T-helper 1 cell (primary cell): ENCODE data around the gene PTPRT.
"Not testable (repeated sequence)": the region's sequence is repeated elsewhere in the genome, so short reads cannot be mapped to it uniquely, and the experiment has no call there.

Experiments
- DNase-seq, 5 donors: peaks; one replicate each; pipeline ENCODE4 v3.0.0-alpha.2; 2012 to 2020

PTPRT gene

DNA sequence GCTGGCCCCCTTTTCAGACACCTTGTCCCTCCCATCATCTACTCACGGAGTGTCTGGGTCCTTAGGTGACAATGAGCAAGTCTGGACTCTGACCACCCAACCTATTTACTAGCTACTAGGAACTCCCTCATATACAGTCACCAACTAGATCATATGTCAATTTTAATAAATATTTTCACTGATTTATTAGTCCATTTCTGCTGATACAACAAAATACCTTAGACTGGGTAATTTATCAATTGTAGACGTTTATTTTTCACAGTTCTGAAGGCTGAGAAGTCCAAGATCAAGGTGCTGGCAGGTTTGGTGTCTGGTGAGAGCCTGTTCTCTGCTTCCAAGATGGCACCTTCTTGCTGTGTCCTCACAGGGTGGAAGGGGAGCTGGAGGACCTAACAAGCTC, 229.7 kb downstream of the PTPRT start:
- no peak for DNase-seq

DNA sequence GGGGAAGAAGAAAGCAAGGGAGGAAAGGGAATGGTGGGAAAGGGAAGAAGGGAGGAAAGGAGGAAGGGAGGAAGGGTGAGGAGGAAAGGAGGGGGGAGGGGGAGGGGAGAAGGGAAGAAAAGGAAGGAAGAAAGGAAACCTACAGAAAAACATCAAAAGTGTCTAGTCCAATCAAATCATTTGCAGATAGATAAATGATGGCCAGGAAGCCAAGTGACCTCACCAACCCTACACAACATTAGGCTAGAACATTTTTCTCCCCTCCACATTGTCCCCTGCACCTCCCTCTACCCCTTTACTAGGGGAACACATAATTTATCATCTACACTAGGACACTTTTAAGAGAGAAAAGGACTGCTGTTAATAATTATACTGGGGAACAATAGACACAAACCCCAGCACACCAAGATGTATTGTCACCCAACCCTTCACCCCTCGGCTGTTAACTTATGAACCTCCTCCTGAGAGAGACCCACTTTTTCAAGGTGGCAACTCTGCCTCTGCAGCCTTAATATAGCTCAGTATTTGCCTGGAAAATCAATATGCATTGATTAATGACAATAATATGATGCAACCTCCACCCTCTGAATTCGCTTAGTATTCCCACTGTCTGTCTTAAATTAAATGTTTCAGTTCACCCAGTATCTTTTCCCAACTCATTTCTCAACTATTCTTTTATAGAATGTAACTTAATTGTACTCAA, 231.2 kb downstream of the PTPRT start:
- DNase-seq, result no peak

DNA sequence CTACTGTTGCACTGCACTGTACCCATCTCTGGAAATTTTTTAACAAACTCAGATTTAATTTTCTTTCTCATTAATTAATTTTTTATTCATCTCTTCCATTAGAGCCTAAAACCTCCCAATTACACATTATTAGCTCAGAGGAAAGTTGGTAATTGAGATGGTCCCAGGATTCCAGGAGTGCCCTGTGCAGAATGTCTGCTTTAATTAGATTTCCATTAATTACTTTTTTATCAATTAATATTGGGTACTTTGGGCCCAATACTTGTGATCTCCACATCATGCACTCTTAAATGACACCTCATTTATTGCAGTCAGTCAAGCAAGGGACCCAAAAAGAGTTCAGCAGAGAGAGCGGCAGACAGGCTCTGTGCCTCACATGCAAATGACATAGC, 232.0 kb downstream of the PTPRT start:
- DNase-seq, result no peak

DNA sequence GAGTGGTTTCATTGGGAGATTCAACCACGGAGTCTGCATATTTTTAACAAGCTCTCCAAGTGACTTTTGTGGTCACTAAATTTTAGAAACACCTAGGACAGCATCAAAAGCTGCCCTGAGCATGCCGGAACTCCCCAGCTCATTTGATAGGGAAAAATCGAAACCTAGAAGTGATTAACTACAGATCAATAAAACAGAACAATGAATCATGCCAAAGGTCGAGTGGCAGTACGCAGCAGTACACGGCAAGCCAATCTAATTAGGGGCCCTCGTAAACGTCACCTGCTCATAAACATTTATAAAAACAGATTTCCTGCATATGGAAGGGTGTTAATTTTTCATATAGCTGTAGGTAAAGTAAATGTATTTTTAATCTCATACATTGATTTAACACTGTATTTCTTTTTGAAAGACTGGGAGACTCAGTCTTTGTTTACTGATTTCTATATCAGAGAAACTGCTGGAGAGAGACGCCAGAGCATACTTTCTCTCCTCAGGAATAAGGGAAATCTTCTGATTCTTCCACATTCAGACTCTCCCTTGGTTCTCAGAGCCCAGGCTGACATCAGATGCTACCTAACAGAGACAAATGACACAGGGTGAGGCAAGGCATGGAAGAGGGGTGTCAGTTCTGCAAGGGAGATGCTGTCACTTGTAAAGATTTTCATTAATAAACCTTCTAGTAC, 232.5 kb downstream of the PTPRT start:
- no peak for DNase-seq

DNA sequence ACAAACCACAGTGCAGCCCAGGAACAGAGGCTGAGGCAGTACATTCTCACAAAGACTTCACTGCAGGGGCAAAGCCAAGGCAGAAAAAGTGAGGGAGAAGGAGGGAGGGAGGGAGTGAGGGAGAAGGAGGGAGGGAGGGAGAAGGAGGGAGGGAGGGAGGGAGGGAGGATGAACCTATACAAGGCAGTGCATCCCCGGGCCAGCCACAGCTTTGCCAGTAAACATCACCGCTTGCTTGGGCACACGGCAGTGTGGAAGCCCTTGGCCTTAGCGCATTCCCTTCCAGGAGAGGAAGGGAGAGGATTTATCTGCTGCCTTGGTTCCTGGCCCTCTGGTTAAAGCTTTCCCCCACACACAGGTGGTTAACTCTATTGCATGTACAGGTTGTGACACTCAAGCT, 234.0 kb downstream of the PTPRT start:
- DNase-seq, result no peak

DNA sequence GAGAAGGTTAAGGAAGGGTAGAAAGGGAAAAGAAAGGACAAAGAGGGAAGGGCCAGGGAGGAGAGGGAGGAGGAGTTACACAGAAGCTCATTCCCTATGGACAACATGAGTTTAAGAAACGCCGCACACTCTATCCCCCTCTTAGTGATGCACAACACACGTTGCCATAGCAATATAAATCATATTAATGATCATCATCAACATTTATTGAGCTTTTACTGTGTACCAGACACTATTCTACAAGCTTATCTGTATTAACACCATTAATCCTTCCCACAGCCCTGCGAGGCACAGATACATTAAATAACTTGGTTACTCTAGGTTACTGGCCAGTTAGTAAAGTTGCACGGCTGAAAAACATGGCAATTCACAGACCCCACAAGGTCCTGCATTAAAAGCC, 234.8 kb downstream of the PTPRT start:
- no peak for DNase-seq

DNA sequence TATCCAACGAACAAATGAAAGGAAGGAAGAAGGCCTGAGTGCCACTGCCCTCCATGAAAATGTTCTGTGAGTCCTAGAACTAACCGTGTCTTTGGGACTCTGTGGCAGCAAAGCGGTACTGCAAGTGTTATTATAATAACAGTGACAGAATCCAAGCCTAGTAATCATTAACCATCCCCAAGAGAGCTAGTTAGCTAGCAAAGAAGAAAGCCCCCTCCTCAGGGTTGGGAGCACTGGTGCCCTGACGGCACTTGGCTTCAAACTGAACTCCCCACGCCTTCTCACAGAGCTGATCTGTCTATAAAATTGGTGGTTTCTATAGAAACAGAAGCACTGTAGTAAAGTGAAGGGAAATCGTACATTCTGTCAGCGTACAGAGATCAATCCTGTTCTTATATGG, 239.8 kb downstream of the PTPRT start:
- no peak for DNase-seq

DNA sequence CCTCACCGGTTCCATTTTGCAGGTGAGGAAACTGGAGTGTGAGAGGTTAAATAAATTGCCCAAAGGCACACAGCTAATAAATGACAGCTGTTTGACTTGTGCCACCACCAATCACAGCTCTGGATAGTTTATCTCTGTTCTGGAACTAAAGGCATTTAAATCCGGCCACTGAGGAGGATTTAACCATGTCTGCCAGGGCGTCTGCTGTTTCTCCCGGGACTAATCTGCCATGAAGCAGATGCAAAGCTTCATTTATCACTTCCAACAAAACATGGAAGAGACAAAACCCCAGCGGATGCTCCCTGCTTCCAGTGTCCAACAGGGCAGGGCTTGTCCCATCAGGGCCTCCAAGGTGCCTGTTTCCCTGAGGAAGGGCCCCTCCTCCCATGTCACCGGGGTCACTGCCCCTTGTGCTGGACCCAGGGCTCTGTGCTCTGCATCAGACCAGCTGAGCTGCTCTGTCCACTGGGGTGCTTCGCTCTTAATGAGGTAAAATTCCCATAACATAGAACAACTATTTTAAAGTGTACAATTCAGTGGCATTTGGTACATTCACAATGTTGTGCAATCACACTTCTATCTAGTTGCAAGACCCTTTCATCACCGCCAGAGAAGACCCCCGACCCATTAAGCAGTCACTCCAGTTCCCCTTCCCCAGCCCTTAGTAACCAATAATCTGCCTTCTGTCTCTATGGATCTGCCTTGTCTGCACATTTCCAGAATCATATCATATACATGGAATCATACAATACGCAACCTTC, 244.3 kb downstream of the PTPRT start:
- DNase-seq, result no peak

DNA sequence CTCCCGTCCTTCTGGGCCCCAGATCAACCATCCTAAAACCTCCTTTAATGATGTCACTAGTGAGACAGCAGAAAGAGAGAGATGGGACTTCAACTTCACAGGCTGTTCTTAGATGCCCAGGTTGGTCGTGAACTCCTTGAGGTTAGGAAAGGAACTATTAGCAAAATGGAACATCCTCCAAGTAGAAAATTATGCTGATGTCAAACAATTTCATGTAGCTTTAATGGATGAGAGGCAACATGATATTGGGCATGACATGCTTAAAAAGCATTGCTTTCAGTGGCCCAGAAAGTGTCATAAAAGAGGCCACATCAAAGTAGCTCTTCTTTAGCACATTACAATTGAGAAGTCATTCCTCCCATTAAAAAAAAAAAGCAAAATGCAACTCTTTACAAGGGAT, 248.1 kb downstream of the PTPRT start:
- no peak for DNase-seq

DNA sequence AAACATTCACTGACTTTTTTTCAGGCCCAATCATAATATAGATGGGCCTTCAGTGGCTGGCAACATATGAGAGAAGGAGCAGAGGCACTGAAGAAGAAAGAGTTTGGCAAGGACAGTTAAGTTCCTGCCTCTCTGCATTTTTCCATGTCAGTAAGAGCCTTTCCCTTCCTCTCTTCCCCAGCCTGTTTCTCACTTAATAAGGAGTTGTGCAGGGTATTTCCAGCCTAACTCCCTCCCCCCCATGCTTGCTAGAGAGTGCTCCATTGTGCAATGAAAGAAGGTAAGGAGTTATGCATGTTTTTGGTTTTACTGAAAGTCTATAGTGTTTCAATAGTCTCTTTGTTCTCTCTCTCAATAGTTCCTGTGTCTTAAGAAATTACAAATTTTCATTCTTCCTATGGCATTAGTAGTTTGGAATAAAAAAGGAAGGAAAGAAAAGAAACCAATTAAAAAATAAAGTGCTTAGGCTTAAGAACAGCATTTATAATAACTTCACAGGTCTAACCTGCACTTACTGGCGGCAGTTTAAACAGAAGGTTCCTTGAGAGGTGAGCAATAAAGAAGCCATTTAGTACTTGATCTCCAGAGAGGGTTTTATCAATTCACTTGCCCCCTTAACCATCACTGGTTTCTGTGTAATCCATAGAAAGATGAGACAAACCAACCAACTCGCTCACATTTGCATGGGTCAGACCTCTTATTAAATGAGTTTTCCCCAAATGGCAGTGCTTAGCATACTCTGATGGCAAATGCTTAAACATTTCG, 251.1 kb downstream of the PTPRT start:
- DNase-seq, result no peak

DNA sequence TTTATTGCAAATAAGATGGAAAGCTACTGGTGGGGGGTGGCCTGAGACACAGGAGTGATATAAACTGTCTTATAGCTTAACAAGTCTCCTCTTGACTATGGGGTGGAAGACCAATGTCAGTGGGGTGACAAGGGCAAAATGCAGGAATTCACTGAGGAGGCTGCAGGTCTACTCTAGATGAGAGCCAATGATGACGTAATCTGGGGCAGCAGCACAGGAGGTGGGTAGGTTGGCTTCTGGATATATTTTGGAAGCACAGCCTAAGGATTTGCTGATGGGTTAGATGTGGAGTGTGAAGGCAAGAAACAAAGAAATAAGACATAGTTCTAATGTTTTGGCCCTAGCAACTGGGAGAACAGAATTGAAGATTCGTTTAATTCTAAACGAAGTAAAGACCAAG, 253.2 kb downstream of the PTPRT start:
- no peak for DNase-seq

DNA sequence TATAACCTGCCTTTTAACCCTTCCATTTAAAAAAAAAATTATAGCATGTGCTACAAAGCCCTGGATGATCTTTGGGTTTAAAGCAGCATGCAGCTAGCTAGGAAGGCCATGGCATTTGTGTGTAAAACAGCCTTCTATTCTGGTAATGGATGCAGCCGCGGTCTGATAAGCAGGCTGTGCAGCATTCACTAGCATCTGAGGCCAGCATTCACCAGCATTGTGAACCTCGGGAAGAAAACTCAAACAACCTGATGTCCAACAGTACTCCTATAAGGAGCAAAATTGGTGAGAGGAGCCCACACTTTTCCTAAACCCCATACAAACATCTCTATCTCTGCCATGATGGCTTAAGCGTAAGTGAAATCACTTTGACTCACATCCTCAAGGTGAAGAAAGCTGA, 265.5 kb downstream of the PTPRT start:
- DNase-seq, result no peak

DNA sequence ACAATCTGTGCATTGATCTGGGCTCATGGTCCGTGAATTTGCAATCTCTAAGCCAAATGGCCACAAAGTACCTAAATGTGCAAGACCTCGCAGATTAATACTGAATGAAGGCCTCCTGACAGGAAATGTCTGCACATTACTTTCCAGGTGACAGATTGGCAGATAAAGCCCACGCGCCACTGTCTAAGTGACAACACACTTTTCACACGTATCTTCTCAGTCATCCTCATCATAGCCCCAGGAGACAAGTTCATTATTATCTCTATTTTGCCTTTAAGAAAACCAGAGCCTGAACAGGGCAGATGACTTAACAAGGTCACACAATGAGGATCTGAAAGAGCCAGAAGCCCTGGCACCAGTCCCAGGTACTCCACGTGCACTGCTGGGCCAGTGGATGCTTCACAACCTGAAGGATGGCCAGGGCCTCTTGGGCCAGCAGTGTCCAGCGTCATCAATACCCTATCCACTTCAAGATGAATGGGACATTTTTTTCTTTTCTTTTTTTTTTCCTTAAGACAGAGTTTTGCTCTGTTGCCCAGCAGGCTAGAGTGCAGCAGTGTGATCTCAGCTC, 266.3 kb downstream of the PTPRT start:
- DNase-seq, result no peak

DNA sequence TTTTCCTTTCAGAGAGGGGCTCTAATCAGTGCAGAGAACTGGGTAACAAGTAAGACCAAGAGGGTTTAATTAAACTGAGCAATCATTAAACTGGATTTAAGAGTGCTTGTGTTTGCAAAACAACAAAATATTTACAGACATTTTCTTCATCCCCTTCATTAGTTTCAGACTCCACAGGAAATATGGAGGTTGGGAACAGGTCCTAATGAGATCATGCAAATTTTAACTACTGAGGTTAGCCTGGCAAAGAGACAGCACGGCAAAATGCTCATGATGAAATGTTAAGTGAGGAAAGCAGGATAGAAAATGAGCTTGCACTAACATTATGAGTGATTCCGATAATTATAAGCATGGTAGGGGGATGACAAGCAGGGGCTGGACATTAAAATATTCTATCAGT, 268.9 kb downstream of the PTPRT start:
- no peak for DNase-seq

DNA sequence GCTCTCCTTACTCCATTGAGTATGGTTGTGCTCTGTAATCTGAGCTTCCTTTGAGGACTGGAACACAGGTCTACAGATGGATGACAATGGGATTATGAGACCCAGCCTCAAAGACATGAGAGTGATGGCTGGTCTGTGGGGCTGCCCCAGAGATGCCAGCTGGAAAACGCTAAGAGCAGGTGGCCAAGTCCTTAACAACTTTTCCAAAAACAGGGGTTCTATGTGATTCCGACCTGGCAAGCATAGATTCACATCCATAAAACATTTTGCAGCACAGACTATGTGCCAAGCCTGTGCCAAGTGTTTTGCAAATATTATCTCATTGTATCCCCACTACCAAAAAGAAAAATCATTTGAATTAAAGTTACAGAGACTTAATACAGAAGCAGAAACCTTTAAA, 270.4 kb downstream of the PTPRT start:
- no peak for DNase-seq

DNA sequence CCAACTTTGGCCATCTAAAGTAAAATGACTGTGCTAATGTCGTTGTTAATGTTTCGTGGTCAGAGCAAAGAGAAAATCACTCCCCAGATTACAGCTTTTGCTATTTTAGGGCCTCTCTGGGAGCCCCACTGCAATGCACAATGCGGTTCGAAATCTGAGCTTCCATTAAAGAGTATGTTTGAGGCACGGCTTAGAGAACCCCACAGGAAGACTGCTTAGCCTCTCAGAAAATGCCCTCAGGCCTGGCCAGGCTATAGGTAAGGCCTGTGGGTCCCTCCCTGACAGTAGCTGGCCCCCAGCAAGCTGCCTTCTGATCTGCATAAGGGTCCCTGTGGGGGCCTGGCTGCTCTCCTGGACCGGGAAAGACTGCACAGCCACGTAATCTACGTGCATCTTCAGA, 274.6 kb downstream of the PTPRT start:
- DNase-seq, result no peak

DNA sequence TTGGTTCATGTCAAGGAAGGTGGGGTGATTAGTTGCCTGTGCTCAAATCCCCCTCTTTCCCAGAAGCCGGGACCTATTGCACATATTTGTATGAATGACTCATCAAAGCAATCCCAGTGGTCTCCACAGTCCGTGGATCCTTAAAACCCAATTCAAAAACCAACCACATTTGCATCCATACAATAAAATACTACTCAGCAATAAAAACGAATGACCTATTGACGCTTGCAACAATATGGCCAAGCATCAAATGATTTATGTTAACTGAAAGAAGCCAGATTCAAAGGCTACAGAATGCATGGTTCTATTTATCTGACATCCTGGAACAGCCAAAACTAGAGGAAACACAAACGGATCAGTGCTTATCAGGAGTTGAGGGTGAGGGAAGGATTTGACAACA, 275.4 kb downstream of the PTPRT start:
- no peak for DNase-seq

DNA sequence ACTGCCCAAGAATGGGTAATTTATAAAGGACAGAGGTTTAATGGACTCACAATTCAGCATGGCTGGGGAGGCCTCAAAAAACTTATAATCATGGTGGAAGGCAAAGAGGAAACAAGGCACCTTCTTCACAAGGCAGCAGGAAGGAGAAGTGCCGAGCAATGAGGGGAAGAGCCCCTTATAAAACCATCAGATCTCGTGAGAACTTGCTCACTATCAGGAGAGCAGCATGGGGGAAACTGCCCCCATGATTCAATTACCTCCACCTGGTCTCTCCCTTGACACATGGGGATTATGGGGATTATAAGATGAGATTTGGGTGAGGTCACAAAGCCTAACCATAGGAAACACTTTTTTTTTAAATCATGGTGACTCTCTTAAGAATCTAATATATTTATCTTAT, 278.9 kb downstream of the PTPRT start:
- DNase-seq, result not testable (repeated sequence)

DNA sequence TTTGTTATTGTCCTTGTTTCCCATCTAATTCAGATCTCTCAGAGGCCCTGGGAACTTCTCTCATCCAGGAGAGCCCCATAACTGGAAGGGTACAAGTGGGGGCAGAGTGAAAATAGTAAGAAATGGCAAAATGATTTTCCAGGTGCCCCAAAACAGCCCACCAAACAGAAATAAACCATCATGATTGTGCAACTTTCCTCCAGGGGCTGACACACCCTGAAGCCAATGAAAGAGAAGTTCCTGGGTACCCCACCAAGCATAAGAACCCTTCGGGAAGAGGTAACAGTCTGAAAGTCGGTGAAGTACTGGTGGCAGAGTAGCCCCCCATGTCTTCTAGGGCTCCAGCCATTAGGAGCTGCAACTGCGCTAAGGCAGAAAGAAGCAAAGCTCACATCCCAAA, 282.0 kb downstream of the PTPRT start:
- no peak for DNase-seq

DNA sequence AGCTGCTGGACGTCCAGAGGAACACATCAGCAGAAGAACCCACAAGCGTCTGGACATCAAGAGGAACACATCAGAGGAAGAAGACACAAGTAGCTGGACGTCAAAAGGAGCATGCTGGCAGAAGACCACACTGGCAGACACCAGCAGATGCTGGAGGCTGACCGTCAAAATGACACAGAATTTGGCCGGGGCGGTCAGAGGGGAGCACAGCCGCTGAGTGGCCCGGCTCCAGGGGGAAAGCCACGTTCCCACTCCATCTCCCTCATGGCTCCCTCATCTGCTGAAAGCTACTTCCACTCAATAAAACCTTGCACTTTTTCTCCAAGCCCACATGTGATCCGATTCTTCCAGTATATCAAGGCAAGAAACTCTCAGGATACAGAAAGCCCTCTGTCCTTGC, 283.6 kb downstream of the PTPRT start:
- DNase-seq, result no peak

DNA sequence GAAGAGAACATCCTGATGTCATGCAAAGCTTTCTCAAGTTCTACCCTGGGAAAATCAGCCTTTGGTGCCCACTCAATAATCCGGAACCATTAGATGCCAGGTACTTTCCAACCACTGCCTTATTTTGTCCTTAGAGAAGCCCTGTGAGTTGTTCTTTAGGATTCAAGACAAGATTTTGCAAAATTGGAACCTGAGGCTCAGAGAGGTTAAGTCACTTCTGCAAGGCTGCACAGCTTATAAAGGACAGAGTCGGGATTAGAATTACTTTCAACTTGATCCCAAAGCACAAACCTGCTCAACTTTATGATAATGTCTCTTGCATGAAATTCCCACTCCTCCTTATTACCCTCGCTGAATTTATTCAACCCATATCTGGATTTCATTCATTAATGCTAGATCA, 287.2 kb downstream of the PTPRT start:
- DNase-seq, result no peak

DNA sequence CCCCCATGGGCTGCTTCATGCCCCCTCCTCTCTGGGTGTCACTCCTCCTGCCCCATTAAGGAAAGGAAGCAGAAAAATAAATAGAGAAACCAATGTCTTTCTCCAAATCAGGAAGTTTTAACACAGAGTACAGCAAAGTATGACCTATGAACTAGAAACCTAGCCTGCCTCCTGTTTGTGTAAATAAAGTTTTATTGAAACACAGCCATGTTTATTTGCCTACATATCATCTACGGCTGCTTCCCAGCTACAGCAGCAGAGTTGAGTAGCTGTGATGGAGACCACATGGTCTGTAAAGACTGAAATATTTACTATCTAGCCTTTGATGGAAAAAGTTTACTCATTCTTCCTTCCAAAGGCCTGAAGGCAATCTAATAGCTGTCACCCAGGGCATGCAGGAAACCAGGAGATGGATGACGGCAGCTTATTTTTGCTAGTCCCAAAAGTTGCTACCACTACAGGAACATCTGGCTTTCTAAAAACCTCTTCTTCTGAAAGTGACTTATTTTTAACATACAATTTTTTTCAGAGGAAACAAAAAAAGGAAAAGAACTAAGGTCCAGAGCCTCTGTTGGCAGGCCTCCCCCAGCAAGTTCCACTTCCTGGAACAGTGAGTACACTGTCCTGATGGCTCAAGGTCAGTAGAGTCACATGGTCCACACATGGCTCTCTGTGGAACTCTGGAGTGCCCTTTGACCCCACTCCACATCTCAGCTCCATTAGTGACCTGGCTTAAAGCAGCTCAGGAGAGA, 287.8 kb downstream of the PTPRT start:
- DNase-seq, result no peak
